GM12864 (cell line): ENCODE measurements around the gene OR52B2.

Source experiments
- DNase-seq: peaks from one replicate; pipeline ENCODE4 v3.0.0-alpha.2; 2011; ENCODE audit warnings: low read depth
- H3K4me3 ChIP-seq: 2 replicates; pipeline ENCODE4 v1.5.1; 2011; ENCODE audit warnings: mild to moderate bottlenecking, low read depth, low read length, control low read depth
- TF ChIP-seq, protein P1 (sequence below): IDR thresholded peaks from 2 replicates; pipeline ENCODE4 v1.5.1; 2011; ENCODE audit warnings: low read depth, mild to moderate bottlenecking, moderate library complexity, low read length, control low read depth, inconsistent platforms; ENCODE audit errors: missing control alignments

Gene OR52B2

DNA sequence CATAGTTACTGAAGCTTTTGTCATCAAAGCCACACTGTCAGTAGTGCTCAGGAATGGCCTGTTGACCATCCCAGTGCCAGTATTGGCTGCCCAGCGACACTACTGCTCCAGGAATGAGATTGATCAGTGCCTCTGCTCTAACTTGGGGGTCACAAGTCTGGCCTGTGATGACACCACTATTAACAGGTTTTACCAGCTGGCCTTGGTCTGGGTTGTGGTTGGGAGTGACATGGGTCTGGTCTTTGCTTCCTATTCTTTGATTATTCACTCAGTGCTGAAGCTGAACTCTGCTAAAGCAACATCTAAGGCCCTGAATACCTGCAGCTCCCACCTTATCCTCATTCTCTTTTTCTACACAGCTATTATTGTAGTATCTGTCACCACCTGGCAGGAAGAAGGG lies 41.1 kb downstream of the OR52B2 start:
- DNase-seq = no peak

DNA sequence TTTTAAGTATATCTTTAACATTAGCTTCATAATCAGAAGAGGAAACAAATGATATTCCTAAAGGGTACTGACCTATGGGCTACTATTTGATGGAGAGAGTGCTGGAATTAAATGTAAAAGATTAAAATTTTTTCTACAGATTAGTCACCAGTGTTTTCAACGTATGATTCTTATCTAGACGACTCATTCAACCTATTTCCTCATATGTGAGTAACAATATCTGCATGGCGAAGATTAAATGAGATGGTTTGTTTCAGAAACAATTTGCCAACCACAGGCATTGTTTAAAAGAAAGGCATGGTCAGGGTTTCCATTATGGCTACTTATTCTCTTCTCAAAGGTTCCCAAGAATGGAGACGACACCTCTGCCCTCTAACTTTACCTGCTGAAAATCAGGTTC lies 42.2 kb downstream of the OR52B2 start:
- H3K4me3 ChIP-seq = no peak overlapping the region
- TF ChIP-seq, protein P1, sequence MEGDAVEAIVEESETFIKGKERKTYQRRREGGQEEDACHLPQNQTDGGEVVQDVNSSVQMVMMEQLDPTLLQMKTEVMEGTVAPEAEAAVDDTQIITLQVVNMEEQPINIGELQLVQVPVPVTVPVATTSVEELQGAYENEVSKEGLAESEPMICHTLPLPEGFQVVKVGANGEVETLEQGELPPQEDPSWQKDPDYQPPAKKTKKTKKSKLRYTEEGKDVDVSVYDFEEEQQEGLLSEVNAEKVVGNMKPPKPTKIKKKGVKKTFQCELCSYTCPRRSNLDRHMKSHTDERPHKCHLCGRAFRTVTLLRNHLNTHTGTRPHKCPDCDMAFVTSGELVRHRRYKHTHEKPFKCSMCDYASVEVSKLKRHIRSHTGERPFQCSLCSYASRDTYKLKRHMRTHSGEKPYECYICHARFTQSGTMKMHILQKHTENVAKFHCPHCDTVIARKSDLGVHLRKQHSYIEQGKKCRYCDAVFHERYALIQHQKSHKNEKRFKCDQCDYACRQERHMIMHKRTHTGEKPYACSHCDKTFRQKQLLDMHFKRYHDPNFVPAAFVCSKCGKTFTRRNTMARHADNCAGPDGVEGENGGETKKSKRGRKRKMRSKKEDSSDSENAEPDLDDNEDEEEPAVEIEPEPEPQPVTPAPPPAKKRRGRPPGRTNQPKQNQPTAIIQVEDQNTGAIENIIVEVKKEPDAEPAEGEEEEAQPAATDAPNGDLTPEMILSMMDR = no peak
- DNase-seq = no peak

More for the DNA sequence above, 41.1 kb downstream of the OR52B2 start:
- TF ChIP-seq, protein P1 = no peak
- H3K4me3 ChIP-seq = no peak overlapping the region

DNA sequence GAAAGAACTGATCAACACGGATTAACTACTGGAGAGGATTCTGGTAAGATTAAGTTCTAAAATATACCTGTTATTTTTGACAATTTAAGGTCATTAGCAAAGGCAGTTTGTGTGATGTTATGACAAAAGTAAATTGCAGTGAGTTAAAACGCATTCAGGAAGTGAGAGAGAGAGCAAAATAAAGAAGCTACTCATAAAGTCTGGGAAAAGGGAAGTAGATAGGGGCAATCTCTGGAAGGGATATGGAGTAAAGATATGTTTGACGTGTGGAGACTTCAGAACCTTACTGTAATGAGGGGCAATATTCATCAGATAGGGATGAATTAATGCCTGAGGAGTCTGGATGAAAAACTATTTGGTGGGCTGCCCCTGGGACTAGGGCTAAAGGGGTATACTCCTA lies 45.9 kb downstream of the OR52B2 start:
- TF ChIP-seq, protein P1 = no peak
- no peak overlapping the region for H3K4me3 ChIP-seq
- DNase-seq = no peak
